HG03066 (cell line): ENCODE results near the gene FADS2.
A peak's percentile ranks its signal among the peaks of the same experiment; 100 is the strongest.

Source experiments
- ATAC-seq: cut with Tn5 transposase; IDR thresholded peaks from one replicate; pipeline ENCODE4 v1.9.1; 2021; ENCODE audit warnings: low read depth; ENCODE audit not compliant: unreplicated experiment

Gene FADS2

DNA sequence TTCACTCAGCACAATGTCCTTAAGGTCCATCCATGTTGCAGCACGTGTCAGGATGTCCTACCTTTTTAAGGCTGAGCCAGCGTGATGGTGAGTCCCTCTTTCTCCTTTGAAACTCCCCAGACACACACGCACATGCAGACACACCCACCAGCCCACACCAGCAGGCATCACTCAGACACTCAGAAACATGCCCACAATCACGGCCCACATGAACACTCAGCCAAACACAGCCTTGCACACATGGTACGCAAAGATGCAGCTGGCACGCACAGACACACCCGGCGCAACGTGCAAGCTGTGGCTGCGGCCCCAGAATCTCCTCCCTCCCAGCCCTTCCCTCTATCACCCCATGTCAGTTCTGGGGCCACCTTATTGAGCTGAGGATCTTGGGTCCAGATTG is 55.2 kb downstream of the FADS2 start:
- ATAC-seq = no peak

DNA sequence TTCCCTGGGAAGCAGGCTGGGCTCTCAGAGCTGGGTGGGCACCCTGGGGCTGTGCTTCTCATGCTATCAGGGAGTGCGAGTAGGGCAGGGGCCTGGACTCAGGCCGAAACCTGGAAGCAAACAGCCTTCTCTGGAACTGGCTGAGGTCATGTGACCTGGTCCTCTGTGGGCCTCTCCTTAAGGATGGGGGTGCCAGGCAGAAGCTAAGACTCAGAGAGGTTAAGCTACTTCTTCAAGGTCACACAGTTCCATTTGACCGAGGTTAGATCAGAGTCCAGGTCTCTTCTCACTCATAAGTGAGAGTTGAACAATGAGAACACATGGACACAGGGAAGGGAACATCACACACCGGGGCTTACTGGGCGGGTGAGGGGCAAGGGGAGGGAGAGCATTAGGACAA is 55.8 kb downstream of the FADS2 start:
- ATAC-seq = no peak

DNA sequence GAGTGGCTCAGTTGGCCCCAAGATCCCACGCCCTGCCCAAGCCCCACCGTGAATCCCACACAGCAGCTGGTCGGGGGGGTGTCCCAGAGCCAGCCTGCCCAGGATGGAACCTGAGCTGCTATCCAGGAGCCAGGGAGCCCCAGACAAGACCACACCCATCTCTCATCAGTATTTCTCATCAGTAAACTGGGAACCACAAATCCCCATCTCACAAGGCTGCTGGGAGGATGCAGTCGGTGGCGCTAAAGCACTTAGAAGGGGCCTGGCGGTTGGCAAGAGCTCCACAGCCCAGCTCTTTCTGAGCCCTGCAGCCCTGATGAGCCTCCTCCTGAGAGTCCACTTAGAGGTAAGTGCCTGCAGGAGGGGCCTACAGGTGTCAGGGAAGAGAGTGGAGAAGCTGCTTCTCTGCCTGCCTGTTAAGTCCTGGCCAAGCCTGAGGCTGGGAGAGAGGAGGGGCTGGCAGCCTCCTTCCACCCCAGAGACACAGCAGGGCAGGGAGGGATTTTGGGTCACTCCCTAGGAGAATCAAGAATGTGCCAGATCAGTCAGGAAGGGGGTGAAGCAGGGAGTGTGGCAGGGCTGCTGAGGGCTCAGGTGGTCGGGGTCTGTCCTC is 57.2 kb downstream of the FADS2 start:
- no peak for ATAC-seq

DNA sequence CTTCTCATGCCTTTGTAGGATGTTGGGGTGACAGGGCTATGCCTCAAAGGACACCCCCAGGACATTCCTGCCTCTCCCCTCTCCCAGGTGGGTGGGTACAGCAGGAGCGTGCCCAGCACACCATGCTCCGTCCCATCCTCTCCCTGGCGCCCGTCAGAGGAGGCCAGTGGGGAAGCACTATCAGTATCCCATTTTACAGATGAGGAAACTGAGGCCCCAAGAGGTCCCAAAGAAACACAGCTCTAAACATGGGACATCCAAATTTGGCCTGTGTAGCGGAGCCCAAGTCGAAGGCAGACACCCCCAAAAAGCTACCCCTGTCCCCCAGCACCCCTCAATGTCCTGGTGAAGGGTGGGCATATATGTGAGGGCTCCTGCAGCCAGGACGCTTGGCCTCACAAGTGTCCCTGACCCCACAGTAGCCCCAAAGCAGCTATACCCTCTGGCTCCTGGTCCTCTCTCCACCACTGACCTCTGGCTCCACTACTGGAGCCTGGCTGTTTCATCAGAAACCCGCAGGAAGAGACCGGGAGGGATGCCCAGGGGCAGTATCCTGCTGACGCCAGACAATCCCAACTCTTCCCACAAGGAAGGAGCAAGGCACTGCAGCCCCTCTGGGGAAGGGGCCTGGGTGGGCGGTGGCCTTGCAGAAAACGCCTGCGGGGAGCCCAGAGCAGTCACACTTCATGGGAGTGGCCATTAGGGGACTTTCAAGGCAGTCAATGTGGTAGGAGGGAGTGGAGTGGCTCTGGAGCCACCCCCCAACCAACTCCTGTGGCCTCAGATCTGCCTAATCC is 57.9 kb downstream of the FADS2 start:
- ATAC-seq = no peak

DNA sequence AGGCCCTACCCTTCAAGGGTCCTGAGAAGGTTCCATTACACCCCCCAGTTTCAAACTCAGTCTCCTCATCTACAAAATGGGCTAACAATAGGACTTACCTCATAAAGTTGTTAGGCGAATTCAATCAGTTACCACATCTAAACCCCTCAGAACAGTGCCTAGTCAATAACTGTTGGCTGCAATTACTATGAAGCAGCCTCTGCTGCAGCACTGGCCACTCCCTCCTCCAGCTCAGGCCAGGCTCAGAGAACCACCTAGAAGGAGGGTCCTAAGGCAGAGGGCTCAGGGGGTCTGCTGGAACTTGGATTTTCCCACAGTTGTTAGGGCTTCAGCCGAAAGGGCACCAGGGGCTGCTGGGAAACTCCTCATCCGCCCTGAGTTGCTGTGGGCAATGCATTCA is 58.5 kb downstream of the FADS2 start:
- ATAC-seq = no peak

DNA sequence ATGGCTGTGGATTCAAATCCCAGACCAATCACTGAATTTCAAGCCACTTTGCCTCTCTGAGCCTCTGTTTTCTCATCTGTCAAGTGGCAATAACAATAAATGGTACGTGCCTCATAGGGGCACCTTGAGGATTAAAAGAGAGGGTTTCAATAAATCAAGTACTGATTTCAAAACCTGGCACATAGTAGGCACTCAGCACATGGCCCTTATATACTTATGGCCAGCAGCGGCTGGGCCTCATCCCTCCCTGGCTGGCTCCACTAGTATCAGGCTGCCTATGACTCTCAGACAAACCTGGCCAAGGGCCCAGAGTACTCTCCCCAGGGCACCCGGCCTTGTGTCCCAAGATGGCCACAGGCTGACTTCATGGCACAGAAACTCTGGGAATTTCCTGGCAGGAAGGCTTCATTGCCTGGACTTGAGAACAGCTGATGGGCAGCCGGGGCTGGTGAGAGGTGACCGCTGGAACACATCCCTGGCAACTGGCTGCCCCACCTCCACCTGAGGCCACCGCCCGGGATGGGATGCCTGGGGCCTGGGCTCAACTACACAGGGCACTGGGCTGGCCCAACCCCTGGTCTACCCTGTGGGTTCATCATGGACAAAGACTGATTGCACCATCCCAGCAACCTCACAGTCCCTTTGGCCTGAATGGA is 59.9 kb downstream of the FADS2 start:
- no peak for ATAC-seq

DNA sequence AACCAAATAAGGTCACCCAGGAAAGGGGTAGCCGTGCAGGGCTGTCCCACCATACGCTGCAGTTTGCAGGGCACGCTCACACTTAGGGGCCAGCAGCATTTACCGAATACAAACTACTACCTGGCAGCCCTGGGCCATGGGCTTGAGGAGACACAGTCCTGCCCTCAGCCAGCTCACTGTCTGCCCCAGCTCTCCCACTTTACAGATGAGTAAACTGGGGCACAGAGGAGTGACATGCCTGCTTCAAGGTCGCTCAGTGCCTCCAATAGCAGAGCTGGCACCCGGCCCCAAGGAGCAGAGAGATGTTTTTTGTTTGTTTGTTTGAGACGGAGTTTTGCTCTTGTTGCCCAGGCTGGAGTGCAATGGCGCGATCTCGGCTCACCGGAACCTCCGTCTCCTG is 60.5 kb downstream of the FADS2 start:
- no peak for ATAC-seq

DNA sequence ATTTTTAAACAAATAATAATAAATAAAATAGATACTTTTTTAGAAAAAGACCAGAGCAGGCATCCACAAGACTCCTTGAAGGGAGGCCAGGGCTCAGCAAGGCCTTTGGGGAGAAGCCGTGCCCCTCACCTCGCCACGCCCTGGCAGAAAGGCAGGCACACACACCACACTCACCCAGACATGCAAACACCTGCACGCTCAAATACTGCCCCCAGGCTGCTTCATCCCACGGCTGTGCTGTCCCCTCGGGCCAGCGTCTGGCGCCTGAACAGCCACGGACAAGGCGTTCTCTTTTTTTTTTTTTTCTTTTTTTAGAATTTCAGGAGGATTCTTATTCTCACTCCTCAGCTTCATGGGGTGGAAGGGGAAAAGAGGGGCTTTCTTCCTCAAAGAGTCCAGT is 61.7 kb downstream of the FADS2 start:
- no peak for ATAC-seq

DNA sequence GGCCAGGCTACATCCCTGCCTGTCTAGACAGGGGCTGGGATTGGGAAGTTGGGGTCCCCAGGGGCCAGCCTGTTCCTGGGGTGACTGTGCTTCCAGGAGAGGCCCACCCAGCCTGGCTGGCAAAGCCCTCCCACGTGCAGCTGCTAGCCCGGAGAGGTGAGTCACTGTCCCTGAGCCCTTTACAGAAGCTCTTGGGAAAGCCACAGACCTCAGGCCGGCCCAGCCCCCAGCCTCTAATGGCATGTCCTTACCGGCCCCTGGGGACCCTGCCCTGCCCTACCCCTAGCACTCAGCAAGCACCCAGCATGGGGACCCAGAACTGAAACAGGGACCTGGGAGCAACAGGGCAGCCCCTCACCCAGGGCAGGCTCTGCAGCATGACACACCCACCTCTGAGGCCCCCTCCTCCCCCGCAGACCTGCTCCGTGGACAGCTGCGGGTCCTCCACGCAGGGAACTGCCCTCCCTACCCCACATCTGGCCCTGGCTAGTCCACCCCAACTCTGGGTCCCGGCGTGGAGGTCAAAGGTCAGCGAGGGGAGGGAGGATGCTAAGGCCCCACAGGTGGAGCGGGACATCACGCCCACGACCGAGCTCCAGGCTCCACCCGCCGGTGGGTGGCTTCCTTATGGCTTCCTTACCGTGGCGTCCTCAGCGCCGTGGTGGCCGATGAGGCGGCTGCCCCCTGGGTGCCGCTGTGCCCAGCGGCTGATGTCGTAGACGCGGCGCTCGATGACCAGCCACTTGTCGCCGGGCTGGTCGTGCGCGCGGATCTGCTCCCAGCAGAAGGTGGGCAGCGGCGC is 62.6 kb downstream of the FADS2 start:
- ATAC-seq = no peak

DNA sequence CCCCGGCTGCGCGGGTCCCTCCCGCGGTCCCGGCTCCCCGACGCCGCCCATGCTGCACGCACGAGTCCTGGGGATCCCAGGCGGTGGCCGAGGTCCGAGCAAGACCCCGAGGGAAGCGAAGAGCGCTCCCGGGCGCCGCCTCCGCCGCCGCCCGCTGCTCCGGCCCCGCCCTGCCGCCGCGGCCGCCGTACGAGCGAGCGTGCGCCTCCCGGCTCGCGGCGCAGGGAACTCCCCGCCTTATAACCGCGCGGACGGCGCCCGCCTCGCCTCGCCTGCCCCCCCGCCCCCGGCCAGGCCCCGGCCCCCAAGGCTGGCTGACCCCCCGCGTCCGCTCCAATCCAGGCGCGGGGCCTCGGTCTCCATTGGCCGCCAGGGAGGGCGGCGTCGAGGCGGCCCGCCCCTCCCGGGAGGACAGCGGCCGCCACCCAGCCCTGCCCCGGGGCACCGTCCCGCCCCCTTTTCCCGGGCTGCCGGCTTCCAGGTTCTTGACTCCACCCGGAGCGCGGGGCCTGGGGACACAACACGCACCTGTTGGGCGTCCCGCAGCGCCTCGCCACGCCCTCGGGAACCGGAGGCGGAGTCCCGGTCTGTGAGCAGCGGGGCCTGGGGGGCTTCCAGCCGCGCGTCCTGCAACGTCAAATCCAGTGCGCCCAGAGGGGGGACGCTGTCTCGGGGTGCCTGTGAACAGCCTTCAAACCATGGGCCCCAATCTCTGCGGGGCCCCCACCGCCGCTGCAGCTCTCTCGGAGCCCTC is 63.4 kb downstream of the FADS2 start, which contains the start of gene FADS3:
Gene FADS3, minus strand, starts transcription at position 215 of the 754 bp plus-strand sequence. Its CDS starts 164 bp downstream, at position 51.
- peak; percentile 49 for ATAC-seq

DNA sequence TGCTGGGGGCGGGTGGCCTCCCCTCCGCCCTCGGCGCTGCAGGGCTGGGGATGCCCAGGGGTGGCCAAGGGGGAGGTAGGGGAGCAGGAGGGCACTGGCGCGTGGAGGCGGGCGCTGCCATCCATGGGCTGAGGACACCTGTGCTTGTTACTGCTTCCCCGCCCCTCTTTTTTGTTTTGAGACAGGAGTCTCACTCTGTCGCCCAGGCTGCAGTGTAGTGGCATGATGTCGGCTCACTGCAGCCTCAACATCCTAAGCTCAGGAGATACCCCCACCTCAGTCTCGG is 63.9 kb downstream of the FADS2 start:
- peak; percentile 31 for ATAC-seq

DNA sequence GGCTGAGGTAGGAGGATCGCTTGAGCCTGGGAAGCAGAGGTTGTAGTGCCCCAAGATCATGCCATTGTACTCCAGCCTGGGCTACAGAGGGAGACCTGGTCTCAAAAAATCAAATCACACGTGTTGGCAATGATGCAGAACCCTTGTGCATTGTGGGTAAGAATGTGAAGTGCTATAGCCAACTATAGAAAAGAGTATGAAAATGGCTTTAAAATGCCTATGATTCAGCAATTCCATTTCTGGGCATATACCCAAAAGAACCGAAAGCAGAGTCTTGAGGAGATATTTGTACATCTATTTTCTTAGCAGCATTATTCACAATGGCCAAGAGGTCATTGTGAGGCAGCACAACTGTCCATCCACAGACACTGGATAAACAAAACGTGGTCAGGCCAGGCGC is 65.9 kb downstream of the FADS2 start:
- no peak for ATAC-seq

DNA sequence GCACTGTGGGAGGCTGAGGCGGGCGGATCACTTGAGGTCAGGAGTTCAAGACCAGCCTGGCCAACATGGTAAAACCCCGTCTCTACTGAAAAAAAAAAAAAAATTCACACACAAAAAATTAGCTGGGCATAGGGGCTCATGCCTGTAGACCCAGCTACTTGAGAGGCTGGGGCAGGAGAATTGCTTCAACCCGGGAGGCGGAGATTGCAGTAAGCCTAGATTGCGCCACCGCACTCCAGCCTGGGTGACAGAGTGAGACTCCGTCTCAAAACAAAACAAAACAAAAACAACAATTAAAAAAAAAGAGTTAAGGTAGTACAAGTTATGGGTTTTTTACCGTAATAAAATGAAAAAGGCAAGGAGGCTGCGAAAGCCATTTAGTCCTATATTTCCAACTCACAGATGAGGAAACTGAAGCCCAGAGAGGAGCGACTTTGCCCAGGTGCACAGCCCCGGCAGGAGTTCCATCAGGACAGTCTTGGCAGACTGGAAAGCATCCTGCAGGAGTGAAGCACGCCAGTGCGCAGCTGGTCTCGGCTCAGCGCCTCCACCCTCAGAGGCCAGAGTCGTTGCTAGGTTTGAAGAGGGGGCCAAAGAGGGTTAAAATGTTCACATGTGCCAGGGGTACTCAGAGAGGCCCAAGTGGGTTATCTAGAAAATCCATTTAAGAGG is 67.1 kb downstream of the FADS2 start:
- ATAC-seq = no peak

DNA sequence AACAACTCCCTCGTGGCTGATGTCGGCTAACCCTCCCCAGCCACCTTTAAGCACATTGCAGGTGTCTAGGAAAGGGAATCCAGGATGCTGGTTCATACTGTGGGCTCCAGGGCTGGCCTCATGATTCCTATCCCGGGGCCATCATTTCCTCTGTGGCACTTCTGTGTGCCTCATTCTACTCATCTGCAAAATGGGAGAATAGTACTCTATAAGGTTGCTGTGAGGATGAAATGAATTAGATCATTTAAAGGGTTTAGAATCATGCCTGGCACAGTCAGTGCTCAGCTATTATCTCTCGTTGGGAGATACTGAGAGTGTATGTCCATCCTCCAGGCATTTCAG is 67.6 kb downstream of the FADS2 start:
- ATAC-seq = no peak

DNA sequence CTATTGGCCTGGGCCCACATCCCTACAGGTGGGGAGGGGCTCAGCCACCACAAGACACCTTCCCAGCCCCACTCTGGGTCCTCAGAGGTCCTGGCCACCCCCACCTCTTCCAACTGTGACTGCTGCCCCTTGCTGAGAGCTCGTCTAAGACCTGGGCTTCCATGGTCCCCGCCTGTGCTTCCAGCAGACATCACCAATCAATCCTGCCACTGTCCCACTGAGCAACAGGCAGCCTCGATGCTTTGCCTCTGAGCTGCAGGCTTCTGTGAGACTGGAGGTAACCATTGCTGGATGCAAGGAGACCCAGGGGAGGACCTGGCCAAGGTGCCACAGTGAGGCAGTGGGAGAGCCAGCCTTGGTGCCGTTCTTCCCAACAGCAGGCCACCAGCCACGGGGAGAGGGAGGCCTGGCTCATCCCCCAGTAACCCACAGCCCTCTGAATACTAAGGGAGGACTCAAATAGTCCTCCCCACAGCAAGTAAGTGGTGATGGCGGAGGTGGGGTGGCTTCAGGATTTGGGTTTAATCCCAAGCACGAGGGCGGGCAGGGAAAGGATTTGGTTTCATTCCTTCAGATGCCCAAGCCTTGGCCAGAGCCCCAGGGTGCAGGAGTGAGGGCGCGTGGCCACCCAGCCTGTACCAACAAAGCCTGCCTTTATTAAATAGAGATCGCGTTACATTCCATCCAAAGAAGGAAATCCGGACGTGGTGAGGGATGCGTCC is 68.7 kb downstream of the FADS2 start:
- ATAC-seq = no peak

DNA sequence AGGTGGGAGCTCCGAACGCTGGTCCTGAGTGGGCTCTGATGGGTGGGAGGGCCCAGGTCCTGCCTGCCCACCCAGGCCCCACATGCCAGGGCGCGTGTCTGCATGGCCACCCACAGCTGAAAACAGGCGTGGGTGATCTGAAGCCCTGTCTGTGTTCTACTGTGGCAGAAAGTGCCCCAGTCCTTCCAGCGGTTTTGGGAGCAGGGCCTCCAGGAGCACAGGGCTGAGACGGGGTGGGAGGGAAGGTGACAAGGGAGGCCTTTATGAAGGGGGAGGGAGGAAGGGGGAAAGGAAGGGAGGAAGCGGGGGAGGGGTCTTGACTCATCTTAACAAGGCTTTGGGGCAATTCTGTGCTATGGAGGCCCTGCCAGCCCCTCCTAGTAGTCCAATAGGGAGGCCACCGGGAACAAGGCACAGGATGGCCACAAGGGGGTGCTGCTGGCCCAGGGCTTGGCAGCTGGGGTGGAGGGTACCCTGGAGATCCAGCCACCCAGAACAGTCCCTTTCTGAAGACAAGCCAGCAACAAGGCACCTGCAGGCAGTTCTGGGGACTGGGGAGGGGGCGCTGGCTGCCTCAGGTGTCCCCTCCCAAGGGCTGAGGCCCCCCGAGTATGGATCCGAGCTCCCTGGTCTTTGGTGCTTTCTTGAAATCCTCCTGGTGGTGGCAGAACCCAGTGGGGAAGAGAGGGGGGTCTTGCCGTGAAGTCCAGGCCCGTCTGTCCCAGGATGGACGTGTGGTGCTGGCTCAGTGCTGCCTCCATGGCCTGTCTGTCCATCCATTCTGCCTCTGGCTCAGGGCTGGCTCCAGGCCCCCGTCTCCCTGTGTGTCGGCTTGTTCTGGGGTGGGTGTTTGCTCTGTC is 69.5 kb downstream of the FADS2 start:
- ATAC-seq = no peak

DNA sequence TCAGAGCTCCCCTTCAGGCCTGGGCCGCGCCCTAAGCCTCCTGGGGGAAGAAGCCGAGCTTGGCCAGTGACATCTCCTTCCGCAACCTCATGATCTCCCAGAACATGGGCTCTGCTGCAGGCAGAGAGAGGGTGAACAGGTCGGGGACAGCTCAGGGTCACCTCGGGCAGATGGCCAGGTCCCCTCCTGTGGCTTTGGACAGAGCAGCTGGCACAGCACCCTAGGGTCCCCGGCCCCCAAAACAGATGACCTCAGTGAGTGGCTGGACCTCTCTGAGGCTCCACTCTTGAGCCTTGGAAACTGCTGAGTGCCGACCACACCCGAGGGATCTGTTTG is 70.1 kb downstream of the FADS2 start:
- no peak for ATAC-seq

DNA sequence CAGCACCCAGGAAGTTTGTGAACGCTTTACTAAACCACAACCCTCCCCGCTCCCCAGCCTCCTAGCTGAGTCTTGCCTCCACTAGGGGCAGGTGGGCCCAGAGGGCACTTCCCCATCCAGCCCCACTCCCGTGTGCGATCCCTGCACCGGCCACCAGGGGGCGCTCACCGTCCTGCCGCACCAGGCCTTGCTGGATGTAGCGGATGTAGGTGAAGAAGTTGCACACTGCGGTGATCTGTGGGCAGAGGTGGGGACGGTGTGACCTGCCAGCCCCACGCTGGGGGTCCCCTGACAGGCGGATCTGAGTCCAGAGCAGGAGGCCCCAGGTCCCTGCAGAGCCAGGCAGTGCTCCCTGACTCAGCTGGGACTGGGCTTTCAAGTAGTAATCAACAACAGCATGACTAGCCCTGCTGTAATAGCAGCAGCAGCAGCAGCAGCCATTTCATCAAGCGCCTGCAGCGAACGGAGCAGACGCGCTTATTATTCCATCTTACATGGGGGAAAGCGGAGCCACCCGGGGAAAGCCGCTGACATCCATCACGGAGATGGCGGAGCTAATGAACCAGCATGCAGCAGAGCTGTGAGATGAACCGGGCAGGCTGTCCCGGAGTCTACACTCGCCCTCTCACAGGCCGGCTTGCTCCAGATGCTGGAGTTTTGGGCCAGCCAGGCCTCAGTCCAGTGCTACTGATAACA is 71.2 kb downstream of the FADS2 start:
- peak; percentile 59 for ATAC-seq
